GM21737 (cell line): Measurements from ENCODE around the gene ALKBH8.
"Not testable (repeated sequence)": the region's sequence is repeated elsewhere in the genome, so short reads cannot be mapped to it uniquely, and the experiment has no call there.

ENCODE experiments used
- ATAC-seq: cut with Tn5 transposase; IDR thresholded peaks from one replicate; pipeline ENCODE4 v1.9.1; 2021; ENCODE audit warnings: mild to moderate bottlenecking, moderate library complexity; ENCODE audit not compliant: unreplicated experiment

Gene ALKBH8

GRCh38 chr11:107508201-107508857, 57.2 kb downstream of the ALKBH8 start:
- no peak for ATAC-seq

DNA sequence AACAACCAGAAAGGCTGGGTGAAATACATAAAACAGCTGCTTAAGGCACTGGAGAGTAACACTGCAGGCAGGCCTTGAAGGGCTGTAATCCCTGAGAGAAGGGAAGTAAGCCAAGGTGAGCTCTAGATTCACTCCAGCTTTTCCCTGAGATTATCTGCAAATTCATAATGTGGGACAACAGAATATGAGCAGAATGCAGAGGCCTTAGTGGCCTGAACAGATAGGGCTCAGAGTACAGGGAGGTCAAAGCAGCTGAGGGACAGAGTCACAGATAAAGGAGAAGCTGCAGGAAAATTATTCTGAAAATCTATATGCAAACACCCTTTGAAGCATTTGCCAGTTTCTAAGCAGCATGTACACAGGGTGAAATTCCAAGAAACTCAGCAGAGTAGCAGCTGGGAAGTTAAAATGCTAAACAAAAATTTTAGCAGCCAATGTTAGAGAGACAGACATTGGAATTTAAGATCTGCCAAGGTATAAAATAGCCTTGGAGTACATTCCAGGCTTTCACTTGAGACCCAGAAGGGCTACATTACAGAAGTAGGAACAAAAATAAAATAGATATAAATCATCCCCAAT, 59.8 kb downstream of the ALKBH8 start:
- ATAC-seq = no peak

DNA sequence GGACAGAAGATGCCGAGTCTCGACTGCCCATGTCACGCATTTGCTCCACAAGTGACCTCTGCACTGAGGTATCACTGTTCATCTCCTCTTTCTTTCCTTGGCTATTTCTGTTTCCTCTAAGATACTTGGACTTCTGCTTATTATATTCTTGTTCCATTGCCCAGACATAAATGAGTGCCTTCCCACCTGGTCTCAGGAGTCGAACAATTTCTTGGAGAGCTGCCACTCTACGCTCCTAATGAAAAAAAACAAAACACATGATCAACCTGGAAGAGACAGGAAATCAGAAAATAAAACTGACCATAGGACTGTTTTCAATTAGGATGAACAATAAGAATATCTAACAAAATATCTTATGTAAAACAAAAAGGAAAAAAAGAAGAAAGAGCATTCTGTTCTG, 60.6 kb downstream of the ALKBH8 start:
- ATAC-seq = no peak

GRCh38 chr11:107501713-107502112, 63.8 kb downstream of the ALKBH8 start:
- ATAC-seq = no peak

DNA sequence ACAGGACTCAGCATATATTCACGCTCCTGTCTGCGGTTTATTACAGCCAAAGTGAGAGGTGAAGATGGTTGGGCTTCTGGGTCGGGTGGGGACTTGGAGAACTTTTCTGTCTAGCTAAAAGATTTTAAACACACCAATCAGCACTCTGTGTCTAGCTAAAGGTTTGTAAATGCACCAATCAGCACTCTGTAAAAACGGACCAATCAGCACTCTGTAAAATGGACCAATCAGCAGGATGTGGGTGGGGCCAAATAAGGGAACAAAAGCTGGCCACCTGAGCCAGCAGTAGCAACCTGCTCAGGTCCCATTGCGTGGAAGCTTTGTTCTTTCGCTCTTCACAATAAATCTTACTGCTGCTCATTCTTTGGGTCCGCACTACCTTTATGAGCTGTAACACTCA, 68.2 kb downstream of the ALKBH8 start:
- ATAC-seq = not testable (repeated sequence)

GRCh38 chr11:107496011-107496410, 69.5 kb downstream of the ALKBH8 start:
- ATAC-seq = no peak

GRCh38 chr11:107494055-107494454, 71.5 kb downstream of the ALKBH8 start:
- ATAC-seq = no peak

DNA sequence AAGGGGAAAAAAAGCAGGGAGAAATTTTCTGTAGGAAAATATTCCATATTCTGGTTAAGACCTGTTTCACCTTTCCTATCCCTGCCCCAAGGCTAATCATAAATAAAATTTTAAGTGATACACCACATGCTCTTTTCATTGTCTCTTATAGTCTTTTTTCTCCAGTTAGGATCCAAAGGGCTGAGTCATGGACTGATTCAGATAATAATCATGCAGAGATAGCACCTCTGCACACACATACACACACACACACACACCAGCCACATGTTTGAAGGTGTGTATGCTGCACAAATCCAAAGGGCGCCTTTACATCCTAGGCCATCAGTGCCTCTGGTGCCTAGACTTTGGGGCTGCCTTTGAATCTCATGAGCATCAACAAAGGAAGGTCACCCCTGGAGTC, 72.4 kb downstream of the ALKBH8 start:
- ATAC-seq = no peak

DNA sequence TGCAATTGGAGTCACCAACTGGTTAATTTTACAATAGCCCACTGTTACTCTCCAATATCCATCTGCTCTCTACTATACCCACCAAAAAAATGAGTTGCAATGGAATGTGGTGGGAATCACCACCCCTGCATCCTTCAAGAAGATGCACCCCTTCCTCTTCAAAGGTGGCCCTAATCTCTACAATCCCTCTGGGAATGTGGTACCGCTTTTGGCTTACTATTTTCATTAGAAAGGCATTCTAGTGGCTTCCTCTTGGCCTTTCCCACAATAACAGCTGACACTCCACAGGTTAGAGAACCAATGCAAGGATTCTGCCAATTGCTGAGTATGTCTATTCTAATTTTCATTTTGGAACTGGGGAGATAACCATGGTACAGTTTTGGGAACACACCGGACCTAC, 74.7 kb downstream of the ALKBH8 start:
- no peak for ATAC-seq

GRCh38 chr11:107482234-107482633, 83.3 kb downstream of the ALKBH8 start:
- no peak for ATAC-seq

DNA sequence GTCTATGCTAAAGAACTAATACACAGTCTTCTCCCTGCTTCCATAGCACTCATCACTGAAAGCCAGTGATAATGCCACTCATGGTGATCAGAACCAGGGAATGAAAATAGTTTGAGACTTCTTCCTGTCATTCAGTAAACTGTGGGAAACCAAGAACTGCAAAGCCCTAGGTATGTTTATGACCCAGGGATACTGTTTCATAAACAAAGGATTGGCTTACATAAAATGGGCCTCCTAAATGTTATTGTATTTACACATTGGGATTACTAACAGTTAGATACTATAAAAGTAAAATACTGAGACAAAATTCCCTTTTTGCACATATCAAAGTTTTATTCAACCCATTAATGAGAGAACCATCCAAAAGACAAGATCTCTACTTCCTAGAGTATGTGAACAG, 86.6 kb downstream of the ALKBH8 start:
- no peak for ATAC-seq

DNA sequence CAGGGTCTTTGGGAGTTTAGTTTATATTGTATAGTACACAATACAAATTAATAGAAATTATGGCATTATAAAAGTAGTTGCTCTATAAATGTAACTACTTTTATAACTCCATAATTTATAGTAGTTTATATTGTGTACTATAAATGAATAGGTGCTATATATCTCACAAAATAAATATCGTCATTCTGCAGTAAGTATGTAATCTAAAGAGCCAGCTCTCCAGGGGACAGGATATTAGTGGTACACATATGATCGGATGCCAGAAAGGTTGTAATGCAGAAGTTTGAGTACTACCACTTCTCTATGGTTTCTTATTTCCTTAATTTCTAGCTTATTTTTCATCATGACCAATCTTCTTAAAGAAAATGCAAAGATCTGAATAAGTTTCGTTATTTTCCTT, 87.7 kb downstream of the ALKBH8 start:
- no peak for ATAC-seq

DNA sequence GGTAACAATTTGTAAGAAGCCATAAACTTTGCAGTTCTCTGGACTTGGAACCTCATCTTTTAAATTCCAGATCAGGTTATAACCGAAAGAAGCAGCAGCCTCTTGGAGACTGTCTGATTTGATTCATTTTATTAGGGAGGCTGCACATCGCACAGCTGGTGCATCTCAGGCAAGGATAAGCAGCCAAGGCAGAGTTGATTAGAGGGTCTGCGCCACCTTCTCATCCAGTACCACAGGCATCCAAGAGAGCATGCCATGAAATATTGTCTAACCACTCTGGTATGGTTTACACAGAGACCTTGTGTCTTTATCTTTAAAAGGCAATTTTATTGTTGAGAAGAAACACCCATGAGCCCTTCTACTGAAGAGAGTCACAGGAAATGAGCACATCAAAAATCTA, 91.7 kb downstream of the ALKBH8 start:
- ATAC-seq = no peak

GRCh38 chr11:107472966-107473365, 92.6 kb downstream of the ALKBH8 start:
- no peak for ATAC-seq

DNA sequence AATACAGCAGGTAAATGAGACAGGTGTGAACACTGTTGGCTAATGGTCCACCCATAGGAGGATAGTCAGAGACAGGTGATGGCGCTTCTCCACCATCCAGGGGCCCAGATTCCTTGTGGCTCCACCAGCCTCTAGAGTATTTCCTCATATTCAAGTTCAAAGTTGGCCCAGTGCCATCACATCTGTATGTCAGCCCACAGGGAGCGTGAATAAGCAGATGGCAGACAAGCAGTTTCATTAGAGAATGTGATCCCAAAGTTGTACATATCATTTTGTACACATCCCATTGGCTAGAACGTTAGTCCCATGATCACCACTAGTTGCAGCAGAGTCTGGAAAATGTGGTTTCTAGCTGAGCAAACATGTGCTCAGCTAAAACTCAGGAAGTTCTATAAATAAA, 96.9 kb downstream of the ALKBH8 start:
- ATAC-seq = no peak

- ATAC-seq = no peak
These were observed 97.8 kb downstream of the ALKBH8 start for GRCh38 chr11:107467696-107468095.

GRCh38 chr11:107466275-107466866, 99.2 kb downstream of the ALKBH8 start:
- ATAC-seq = not testable (repeated sequence)

GRCh38 chr11:107457558-107458271, 107.8 kb downstream of the ALKBH8 start, which contains the start of gene CWF19L2:
Gene CWF19L2 (minus strand): TSS chr11:107457825. CDS start chr11:107457816, 9 bp downstream.
- ATAC-seq = peak; percentile 95

DNA sequence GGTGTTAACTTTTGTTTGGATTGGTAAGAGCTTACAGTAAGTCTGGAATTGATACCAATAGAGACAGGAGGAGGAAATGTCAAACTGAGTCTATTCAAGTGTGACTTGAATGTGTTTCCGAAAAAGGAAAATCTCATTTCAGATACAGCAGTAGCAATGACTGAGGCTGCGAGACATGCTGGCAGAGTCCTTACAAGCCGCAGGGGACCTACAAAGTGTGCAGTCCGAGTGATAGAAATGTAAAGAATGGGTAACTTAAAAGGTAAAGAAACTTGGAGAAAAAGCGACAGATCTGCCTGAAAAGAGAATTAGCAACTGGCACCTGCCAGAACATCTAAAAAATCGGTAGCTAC, 108.4 kb downstream of the ALKBH8 start:
- ATAC-seq = peak; percentile 41

- no peak for ATAC-seq
These were observed 111.8 kb downstream of the ALKBH8 start for GRCh38 chr11:107453594-107454286.
